Right renal cortex interstitium (tissue), 3 donors: ENCODE measurements around the gene PAQR4. TPM values are rescaled to one million over a fixed set of nuclear protein-coding genes. Genes with fewer than 3 reads are reported as not detected.

Source experiments
- DNase-seq, 3 donors: peaks; one replicate each; pipeline ENCODE4 v3.0.0-alpha.2; 2013; ENCODE audit warnings: low read depth in 3 of 3, low spot score in 2 of 3
- polyA plus RNA-seq, 3 donors: library from polyadenylated mRNA; unstranded; fragments of 120-200 nt; gene quantifications; one replicate each; pipeline ENCODE4 v1.2.1, GENCODE V29; 2013; ENCODE audit not compliant: insufficient read length in 3 of 3

PAQR4 gene
- polyA plus RNA-seq, 3 donors, result 7.5 to 8.5 (median 8.1) TPM

DNA sequence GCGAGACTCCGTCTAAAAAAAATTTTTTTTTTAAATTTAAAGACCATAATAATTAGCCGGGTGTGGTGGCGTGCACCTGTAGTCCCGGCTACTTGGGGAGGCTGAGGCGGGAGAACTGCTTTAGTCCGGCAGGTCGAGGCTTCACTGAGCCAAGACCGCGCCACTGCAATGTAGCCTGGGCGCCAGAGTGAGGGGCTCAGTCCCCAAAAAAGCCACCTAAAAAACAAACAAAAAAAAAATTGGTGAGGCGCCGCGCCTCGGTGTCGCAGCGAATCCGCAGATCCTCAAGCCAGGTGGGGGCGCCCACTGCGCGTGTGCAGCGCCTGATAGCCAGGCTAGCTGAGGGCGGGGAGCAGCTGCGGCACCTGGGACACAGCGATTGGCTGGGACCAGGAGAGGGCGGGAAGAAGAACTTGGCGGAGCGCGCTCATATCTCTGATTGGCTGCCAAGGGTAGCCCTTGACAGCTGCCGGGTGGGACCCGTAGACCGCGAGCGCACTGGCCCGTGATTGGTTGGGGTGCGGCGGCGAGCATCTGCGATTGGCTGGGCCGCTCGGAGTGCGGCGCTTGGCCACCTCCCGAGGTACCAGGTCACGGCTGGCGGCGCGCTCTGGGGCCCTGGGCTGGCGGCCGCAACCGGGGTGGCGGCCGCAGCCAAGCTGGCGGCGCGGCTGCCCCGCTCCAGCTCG is 34.6 kb downstream of the PAQR4 start:
- peak; percentile 88 to 94 (median 90) for DNase-seq

DNA sequence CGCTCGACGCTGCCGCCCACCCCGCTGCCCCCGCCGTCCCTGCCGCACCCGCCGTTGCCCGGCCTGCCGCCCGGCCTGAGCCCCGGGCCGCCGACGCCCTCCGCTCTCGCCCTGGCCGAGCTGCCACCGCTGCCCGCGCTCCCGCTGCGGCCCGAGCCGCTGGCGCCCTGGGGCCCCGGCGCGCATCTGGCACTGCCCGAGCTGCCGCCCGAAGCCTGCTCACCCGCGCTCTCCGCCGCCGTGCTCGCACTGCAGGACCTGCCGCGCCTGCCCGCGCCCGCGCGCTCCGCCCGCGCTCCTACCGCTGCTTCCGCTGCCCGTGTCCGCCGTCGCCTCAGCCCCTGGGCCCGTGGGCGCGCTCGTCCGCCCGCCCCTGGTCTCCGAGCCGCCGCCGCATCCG is 35.2 kb downstream of the PAQR4 start:
- DNase-seq, result no peak

DNA sequence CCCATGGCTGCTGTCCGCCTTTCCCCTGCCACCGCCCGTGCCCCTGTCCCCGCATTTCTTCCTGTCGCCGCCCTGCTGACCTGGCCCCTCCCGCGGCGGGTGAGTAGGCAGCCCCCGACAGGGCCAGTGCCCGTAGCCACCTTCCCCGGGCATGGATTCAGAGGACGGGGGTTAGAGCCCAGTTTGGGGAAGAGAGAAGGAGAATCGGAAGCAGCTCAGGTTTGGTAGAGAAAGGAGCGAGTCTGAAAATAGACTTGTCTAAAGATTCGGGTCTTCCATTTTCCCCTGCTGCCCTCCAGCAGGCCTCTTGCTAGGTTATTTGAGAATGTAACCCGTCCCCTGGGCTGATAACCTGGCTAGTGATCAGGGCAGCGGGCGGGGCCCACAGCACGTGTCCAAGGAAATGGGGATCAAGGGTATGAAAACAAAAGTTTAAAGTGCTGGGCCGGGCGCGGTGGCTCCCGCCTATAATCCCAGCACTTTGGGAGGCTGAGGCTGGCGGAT is 35.7 kb downstream of the PAQR4 start:
- DNase-seq, result no peak

DNA sequence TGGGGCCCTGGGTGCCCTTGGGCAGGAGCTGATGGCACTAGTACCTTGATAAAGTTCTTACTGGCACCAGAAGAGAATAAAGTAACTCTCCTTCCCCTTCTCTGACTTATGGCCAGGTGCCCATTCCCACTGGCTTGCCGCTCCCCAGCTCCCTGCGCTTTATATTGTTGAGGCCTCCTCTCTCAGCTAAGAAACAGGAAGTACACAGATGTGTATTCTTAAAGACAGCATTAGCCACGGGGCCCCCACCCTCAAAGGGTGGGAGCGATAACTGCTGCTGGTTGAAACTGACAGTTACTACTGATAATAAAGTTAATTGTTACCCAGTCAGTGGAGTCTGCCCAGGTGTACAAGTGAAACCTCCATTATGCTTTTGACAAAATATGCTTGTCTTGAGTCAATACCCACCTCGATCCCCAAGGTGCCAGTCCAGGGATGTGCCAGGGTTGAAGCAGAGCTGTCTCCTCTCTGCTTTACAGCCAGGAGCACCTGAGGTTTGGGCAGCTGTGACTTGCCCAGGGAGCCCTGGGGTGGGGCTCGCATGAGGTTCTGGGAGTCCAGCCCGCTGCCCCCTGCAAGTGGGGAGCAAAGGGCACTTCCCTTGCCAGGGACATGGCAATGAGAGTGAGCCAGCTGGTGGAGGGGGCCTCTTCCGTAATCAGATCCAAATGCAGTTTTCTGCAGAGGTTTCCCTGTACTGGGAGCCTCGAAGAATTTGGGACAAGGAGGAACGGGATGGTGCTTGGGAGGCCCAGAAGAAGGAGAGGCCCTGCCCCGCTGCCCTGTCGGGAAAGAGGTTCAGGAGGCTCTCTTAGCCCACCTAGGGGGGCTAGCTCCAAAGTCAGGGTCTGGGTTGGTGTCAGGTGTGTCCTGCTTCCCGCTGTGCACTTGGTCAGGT is 38.2 kb downstream of the PAQR4 start:
- no peak for DNase-seq

DNA sequence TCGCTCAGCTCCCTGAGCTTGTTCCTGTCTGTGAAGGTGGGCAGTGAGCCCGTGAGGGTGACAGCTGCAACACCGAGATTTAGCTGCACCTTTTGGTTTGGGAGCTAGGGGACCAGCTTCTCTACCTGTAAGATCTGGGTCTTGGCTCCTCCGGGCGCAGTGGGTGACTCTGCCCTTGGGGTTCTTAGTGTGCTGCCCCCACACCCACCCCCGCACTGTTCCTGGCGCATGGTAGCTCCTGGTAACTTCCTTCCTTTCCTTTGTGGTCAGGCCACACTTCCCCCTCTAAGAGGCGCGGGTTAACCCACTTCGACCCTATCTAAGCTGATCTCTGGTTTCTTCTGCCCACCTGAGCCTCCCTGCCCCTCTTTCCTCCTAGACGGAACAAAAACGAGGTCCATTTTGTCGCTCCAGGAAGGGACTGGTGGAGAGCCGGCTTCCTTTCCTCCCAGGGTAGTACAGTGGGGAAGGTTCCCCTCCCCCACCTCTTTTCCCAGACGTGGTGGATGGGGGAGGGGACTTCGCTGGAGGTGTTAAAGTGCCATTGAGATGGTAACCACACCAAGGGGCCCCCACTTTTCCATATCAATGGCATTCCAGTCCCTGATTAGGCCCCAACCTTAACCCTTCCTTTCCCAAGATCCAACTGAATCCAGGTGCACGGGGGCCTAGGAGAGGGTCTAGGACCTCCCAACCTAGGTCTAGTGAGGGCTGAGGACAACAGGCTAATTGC is 39.0 kb downstream of the PAQR4 start:
- DNase-seq, result no peak

DNA sequence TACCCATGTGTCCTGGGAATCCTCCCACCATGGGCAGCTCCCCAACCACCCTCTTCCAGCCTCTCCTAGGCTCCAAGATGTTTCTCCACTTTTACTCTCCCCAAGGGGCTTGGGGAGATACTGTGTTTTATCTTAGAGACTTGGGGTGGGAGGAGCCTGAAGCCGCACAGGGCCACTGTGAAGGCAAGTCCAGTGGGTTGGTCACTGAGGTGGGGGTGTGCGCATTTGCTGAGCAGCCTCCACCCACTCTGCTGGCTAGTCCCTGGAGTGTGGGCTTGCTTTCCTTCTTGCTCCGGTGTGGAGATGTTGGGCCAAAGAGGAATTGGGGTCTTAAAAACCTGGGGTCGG is 39.5 kb downstream of the PAQR4 start:
- DNase-seq, result no peak

DNA sequence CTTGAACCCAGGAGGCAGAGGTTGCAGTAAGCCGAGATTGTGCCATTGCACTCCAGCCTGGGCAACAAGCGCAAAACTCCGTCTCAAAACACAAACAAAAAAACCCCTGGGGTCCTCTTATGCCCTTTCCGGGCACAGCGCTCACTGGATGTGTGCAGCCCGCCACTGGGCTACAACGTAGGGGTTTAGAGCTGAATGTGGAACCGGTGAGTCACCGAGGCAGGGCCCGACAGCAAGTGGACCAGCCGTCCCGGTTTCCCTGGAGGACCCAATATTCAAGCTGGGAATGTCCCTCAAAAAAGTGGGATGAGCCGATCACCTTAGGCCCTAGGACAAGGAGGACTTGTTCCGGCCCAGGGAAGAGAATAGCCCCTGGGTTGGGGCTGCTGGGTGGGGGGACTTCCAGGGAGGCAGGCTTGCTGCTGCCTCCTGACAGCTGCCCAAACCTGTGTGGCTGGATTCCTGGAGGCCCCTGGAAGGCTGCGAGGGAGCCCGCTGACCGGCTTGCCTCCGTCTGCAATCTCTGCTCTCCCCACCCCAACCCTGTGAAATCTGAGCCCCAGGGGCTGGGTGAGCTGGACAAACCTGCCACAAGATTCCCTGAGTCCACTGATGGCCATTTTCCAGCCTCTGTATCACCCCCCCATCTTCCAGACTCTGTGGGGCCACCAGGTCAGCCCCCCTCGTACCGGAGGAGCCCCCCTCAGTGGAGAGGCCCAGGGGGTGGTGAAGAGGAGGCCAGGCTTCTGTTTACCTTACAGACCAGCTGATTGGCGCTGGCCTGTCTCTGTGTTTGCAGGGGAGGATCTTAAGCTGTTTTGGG is 40.6 kb downstream of the PAQR4 start:
- no peak for DNase-seq

DNA sequence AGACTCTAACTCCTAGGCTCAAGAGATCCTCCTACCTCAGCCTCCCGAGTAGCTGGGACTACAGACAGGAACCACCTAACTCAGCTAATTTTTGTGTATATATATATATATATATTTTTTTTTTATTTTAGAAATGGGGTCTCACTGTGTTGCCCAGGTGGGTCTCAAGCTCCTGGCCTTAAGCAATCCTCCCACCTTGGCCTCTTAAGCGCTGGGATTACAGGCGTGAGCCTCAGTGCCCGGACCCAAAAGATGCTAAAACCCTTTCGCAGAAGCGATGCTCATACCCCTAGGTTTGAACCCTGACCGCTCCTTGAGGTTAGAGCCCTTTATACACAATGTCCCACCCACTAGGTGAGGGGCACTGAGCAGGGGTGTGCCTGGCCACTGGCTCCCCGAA is 41.4 kb downstream of the PAQR4 start:
- no peak for DNase-seq

DNA sequence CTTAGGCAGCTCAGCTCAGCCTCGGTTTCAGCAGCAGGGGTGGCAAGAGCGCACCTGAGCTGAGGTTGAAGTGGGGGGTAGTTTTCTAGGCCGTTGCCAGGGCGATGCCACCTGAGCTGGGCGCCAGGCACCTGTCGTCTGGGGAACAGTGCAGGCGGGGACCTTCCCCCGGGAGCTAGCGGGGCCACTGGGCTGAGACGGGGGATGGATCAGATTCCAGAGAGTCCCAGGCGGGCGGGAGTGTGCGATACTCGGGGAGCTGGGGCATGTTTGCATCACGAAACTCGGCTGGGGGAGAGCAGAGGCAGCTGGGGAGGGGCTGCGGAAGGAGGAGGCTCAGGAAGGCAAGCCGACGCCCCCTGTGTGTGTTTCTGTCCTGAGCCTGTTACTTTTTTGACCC is 43.1 kb downstream of the PAQR4 start:
- DNase-seq, result no peak

DNA sequence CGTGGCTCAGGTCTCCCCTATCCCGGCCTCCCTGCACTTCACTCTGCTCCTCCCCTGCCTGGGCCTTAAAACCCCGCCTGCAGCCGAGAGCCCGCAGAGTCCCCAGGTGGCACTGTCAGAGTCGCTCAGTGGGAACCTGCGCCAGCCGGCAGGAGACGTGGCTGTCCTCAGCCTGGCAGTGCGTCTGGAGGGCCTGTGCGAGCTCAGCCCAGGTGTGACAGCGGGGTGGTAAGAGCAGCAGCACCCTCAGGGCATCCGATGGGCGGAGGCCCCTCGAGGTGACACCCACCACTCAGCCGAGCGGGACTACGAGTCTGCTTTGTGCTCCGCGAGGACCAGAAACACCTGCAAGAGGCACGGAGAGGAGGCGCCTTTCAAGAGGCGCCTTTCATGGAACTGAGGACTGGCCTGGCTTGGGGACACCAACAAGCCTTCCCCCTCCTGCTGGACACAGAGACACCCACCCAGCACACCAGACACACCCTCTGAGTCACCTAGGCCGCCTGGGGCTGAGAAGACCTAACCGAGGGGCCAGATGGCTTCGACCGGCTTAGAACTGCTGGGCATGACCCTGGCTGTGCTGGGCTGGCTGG is 43.8 kb downstream of the PAQR4 start, which contains the start of gene CLDN9:
Gene CLDN9, plus strand, starts transcription at position 96 of the 593 bp plus-strand sequence. Its CDS starts 440 bp downstream, at position 536.
- DNase-seq, result no peak

DNA sequence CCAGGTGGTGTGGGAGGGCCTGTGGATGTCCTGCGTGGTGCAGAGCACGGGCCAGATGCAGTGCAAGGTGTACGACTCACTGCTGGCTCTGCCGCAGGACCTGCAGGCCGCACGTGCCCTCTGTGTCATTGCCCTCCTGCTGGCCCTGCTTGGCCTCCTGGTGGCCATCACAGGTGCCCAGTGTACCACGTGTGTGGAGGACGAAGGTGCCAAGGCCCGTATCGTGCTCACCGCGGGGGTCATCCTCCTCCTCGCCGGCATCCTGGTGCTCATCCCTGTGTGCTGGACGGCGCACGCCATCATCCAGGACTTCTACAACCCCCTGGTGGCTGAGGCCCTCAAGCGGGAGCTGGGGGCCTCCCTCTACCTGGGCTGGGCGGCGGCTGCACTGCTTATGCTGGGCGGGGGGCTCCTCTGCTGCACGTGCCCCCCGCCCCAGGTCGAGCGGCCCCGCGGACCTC is 44.4 kb downstream of the PAQR4 start:
- DNase-seq, result no peak

DNA sequence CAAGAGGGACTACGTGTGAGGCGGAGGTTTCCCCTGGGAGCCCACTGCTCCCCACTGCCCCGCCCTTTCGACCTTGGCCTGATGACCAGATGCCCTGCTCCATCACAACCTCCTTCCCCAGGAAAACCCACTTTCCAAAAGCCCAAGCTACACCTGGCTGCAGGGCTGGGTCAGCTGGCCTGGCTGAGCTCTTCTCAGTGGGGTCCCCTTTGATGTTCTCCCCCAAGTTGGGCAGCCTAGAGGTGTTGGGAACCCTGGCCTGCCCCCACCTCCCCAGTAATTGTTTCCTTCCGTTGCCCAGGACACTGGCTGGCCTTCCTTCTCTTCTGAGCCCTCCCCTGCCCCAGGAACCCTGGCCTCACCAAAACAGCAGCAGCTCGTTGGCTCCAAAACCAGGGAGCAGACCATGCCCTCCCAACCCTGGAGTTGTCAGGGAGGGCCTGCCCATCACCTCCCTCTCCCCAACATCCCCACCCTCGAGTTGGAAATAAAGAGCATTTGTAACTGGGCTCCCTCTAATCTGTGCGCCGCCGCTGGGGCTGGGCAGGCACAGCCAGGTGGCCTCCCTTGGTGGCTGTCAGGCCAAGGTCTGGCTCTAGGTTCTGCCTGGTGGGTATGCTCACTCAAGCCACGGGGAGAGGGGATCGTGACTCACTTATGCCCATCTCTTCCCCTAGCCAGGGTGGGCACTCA is 45.0 kb downstream of the PAQR4 start:
- no peak for DNase-seq

DNA sequence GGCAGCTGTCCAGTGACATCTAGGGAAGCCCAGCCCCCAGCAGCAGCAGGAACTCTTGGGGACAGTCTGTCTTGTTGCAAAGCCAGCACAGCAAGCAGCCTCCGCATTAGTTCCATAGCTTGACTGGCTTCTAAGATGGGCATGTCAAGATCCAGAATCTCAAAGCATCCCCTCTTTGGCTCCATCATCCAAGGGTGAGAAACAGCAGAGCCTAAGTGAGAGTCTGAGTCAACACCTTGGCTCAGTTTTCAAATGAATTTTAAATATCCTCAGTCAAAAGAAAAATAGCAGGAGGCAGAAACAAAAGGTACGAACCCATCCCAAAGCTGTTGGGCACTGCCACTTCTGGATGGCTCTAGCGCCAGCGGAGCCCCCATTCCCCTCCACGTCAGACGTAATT is 45.8 kb downstream of the PAQR4 start:
- DNase-seq, result no peak

DNA sequence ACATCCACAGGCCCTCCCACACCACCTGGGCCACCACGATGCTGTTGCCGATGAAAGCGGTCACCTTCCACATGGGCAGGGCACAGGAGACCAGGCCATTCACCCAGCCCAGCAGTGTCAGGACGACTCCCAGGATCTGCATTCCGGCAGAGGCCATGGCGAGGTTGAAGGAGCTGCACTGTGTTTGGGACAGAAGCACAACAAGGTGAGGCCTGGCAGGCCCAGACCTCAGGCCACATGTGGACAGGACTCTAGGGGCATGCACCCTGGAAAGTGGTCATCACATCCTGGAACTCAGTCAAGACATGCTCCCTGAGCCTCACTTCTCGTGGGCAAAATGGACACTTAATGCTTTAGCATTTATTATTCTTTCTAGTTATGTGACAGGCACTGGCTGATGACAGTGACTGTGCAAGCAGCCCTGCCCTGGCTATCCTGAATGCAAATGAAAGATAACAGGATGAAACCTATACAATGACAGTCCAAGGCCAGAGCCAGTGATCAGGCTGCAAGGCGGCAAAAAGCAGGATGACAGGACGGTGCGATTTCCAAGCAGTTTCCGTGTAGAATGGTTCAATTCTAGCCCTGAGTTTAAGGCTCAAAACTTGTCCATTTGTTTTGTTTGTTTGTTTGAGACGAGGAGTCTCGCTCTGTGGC is 46.8 kb downstream of the PAQR4 start:
- no peak for DNase-seq

DNA sequence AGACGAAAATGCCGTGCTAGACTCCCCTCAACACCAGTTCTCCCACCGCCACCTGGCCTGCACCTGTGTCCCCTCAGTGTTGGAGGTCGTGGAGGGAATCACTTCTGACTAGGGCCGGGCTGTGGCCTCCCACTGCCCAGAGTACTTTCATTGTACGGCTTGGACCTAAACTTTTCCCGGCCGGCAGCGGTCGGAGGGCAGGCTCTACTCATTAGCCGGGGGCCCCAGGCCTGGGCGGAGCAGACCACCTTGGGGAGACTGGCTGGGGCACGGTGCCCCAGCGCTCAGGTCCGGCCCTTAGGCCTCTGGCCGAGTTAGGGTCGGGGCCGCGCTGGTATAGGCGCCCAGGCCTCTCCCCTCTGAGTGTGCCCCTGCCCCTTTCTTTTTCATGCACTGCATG is 48.2 kb downstream of the PAQR4 start:
- DNase-seq, result no peak

DNA sequence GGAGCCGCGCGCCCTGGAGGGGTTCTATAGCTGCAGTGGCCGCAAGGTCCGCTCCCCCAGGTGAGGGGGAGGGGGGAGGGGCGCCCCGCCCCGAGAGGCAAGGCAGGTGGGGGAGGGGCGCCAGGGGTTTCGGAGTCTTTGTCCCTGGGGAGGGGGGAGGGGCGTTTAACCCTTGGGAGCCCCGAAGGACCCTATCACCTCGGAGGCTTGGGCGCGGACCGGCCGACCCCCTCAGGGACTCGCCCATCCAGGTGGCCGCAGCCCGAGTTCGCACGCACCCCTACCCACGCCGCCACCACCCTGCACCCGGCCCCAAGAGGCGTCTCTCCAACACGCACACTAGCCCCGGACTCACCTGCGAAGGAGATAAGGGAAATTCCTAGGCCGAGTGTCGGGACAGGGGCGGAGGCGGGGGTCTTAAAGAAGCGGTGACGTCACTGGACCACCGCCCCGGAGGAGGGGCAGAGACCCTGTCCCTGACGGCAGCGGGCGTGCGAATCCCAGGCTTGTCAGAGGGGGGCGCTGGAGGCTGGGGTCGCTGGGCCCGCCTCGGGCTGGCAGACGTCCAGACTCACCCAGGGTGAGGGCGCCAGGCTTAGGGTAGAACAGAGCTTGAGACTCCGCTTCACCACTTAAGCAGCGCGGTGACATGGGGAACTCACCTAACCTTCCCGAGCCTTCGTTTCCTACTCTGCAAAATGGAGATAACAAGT is 48.8 kb downstream of the PAQR4 start, which contains the start of gene CLDN6:
Gene CLDN6, minus strand, starts transcription at position 390 of the 713 bp plus-strand sequence. CDS start 2,162 bp downstream, outside the sequence.
- DNase-seq, result no peak

DNA sequence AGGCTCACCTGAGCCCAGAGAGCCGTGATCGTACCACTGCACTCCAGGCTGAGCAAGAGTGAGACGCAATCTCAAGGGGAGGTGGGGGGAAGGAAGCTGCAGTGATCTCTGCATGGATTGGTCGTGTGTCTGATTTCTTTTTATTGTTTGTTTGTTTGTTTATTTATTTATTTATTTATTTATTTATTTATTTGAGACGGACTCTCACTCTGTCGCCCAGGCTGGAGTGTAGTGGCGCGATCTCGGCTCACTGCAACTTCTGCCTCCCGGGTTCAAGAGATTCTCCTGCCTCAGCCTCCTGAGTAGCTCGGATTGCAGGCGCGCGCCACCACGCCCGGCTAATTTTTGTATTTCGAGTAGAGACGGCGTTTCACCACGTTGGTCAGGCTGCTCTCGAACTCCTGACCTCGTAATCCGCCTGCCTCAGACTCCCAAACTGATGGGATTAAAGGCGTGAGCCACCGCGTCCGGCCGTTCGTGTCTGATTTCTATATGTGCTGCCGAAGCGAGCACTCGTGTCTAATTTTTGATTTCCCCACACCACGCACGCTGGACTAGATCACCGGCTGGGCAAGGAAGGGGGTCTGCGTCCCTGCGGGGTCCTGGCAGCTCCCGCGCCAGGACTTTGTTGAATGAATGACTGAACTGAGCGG is 50.6 kb downstream of the PAQR4 start:
- DNase-seq, result no peak

DNA sequence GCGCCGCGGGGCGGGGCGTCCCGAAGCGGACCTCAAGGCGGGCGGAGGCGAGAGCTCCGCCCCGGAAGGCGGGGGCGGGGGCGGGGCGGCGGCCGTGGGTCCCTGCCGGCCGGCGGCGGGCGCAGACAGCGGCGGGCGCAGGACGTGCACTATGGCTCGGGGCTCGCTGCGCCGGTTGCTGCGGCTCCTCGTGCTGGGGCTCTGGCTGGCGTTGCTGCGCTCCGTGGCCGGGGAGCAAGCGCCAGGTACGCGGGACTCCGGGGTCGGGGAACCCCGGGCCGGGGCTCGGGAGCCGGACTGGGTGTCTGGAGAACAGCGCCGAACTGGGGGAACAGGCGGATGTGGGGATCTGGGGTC is 51.1 kb downstream of the PAQR4 start, which contains the start of gene TNFRSF12A:
Gene TNFRSF12A, plus strand, starts transcription at position 122 of the 357 bp plus-strand sequence. Its CDS starts 30 bp downstream, at position 152.
- no peak for DNase-seq
